H1 (cell line): ENCODE data around the gene CEP76. TPM values are rescaled to one million over a fixed set of nuclear protein-coding genes. Genes with fewer than 3 reads are reported as not detected.

Experiments used
- CTCF ChIA-PET: fragments of 300-600 bp; sonication (Branson Sonifier 250); formaldehyde crosslinking; loops from one replicate; lab custom pipeline; 2021; ENCODE audit not compliant: partially characterized antibody; lab: Charles Lee
- POLR2A ChIA-PET: fragments of 300-600 bp; sonication (Branson Sonifier 250); formaldehyde crosslinking; loops from one replicate; lab custom pipeline; 2021; ENCODE audit warnings: inconsistent platforms; ENCODE audit not compliant: partially characterized antibody; lab: Charles Lee
- DNase-seq, 2 experiments: peaks; one replicate each; pipeline versions ENCODE4 v3.0.0 to v3.0.0-alpha.2; 2010 to 2022; ENCODE audit warnings: low spot score in 2 of 2, low read depth in 1 of 2, mixed read lengths in 1 of 2
- FAIRE-seq: peaks from 2 replicates; lab custom pipeline; 2011; peaks lifted over from hg19 to GRCh38; lab: Jason Lieb, UNC
- H2AFZ ChIP-seq: 2 replicates; pipeline ENCODE4 v1.8.1; 2012; ENCODE audit warnings: low read length, inconsistent platforms
- H2AK5ac ChIP-seq: 2 replicates; pipeline ENCODE4 v1.6.1; 2013; ENCODE audit warnings: low read depth, low read length
- H2BK120ac ChIP-seq: replicated peaks from 2 replicates; pipeline ENCODE3; 2013; ENCODE audit warnings: low read depth, low read length, inconsistent platforms
- H2BK12ac ChIP-seq: 2 replicates; pipeline ENCODE4 v1.6.1; 2013; ENCODE audit warnings: low read depth, low read length
- H2BK15ac ChIP-seq: 2 replicates; pipeline ENCODE4 v1.6.1; 2013; ENCODE audit warnings: low read length
- H2BK20ac ChIP-seq: 2 replicates; pipeline ENCODE4 v1.6.1; 2013; ENCODE audit warnings: low read length
- H2BK5ac ChIP-seq: 2 replicates; pipeline ENCODE4 v1.6.1; 2013; ENCODE audit warnings: low read depth, low read length
- H3K14ac ChIP-seq: 2 replicates; pipeline ENCODE4 v1.6.1; 2013; ENCODE audit warnings: inconsistent platforms; ENCODE audit not compliant: insufficient read length
- H3K18ac ChIP-seq: 2 replicates; pipeline ENCODE4 v1.6.1; 2013; ENCODE audit warnings: low read length; ENCODE audit errors: extremely low read depth
- H3K23ac ChIP-seq: 2 replicates; pipeline ENCODE4 v1.6.1; 2013; ENCODE audit warnings: inconsistent platforms; ENCODE audit not compliant: insufficient read length
- H3K23me2 ChIP-seq: 2 replicates; pipeline ENCODE4 v1.6.1; 2013; ENCODE audit warnings: low read depth, low read length
- H3K27ac ChIP-seq: 2 replicates; pipeline ENCODE4 v1.6.1; 2011; ENCODE audit warnings: low read depth, low read length, inconsistent platforms
- H3K27me3 ChIP-seq, 4 experiments: replicated peaks in 1 of 4; 1 replicate in 1 of 4; 2 replicates in 3 of 4; pipeline versions ENCODE4 v1.6.1 to v1.8.1; 2011 to 2013; ENCODE audit warnings: low read length in 3 of 4, mild to moderate bottlenecking in 3 of 4, inconsistent platforms in 2 of 4, mixed read lengths in 2 of 4, moderate library complexity in 1 of 4; ENCODE audit not compliant: control insufficient read depth in 3 of 4, insufficient read depth in 3 of 4; ENCODE audit errors: extremely low read depth in 1 of 4
- H3K36me3 ChIP-seq, 4 experiments: 2 replicates each; pipeline versions ENCODE4 v1.6.1 to v1.8.1; 2011 to 2013; ENCODE audit warnings: mild to moderate bottlenecking in 4 of 4, low read length in 3 of 4, moderate library complexity in 2 of 4, control low read depth in 1 of 4, inconsistent platforms in 1 of 4; ENCODE audit not compliant: insufficient read depth in 4 of 4, control insufficient read depth in 2 of 4
- H3K4ac ChIP-seq: replicated peaks from 2 replicates; pipeline ENCODE3; 2013; ENCODE audit warnings: low read length, low read depth, mixed read lengths, inconsistent platforms; ENCODE audit not compliant: insufficient read length
- H3K4me1 ChIP-seq, 4 experiments: replicated peaks in 1 of 4; 1 replicate in 1 of 4; 2 replicates in 3 of 4; pipeline versions ENCODE4 v1.6.1 to v1.8.1; 2011 to 2013; ENCODE audit warnings: low read length in 3 of 4, inconsistent platforms in 2 of 4, mixed read lengths in 1 of 4; ENCODE audit not compliant: insufficient read depth in 4 of 4, control insufficient read depth in 3 of 4
- H3K4me2 ChIP-seq, 2 experiments: 2 replicates each; pipeline versions ENCODE4 v1.6.1 to v1.8.1; 2011 to 2013; ENCODE audit warnings: low read depth in 2 of 2, low read length in 2 of 2, control low read depth in 1 of 2, inconsistent platforms in 1 of 2, mild to moderate bottlenecking in 1 of 2; ENCODE audit not compliant: insufficient read depth in 1 of 2
- H3K4me3 ChIP-seq, 4 experiments: fragments of 200-600, 300-600 bp in 1 of 4; sonication (generic), shearing (Covaris generic), sonication (Bioruptor Twin) in 1 of 4; 2 replicates each; pipeline versions ENCODE4 v1.5.1 to v1.8.1; 2011 to 2016; ENCODE audit warnings: low read length in 4 of 4, low read depth in 3 of 4, control low read depth in 2 of 4, inconsistent platforms in 2 of 4, mild to moderate bottlenecking in 2 of 4, mixed read lengths in 1 of 4, moderate library complexity in 1 of 4; ENCODE audit not compliant: insufficient read depth in 2 of 4; ENCODE audit errors: extremely low read depth in 1 of 4
- H3K56ac ChIP-seq: replicated peaks from 2 replicates; pipeline ENCODE3; 2013; ENCODE audit warnings: low read depth, mild to moderate bottlenecking, mixed read lengths, low read length, inconsistent platforms; ENCODE audit not compliant: insufficient read length
- H3K79me1 ChIP-seq: 2 replicates; pipeline ENCODE4 v1.6.1; 2013; ENCODE audit warnings: low read depth, low read length, control low read depth
- H3K79me2 ChIP-seq, 2 experiments: 2 replicates each; pipeline versions ENCODE4 v1.6.1 to v1.8.1; 2012 to 2013; ENCODE audit warnings: low read length in 2 of 2, mild to moderate bottlenecking in 2 of 2, inconsistent platforms in 1 of 2; ENCODE audit not compliant: insufficient read depth in 2 of 2, control insufficient read depth in 1 of 2
- H3K9ac ChIP-seq, 4 experiments: replicated peaks in 1 of 4; 1 replicate in 1 of 4; 2 replicates in 3 of 4; pipeline versions ENCODE4 v1.6.1 to v1.8.1; 2011 to 2013; ENCODE audit warnings: low read depth in 3 of 4, low read length in 3 of 4, control low read depth in 2 of 4, mild to moderate bottlenecking in 2 of 4, moderate library complexity in 2 of 4, inconsistent platforms in 1 of 4; ENCODE audit errors: extremely low read depth in 1 of 4
- H3K9me3 ChIP-seq, 2 experiments: 2 replicates each; pipeline versions ENCODE4 v1.6.1 to v1.8.1; 2012 to 2013; ENCODE audit warnings: mild to moderate bottlenecking in 2 of 2, moderate library complexity in 2 of 2, control low read depth in 1 of 2, inconsistent platforms in 1 of 2, low read depth in 1 of 2, low read length in 1 of 2, mixed read lengths in 1 of 2; ENCODE audit not compliant: insufficient read depth in 2 of 2
- H4K20me1 ChIP-seq, 2 experiments: replicated peaks in 1 of 2; 2 replicates each; pipeline versions ENCODE3 to v1.8.1; 2011 to 2013; ENCODE audit warnings: inconsistent platforms in 2 of 2, low read length in 2 of 2, mild to moderate bottlenecking in 1 of 2; ENCODE audit not compliant: insufficient read depth in 2 of 2, control insufficient read depth in 1 of 2
- H4K5ac ChIP-seq: 2 replicates; pipeline ENCODE4 v1.6.1; 2013; ENCODE audit warnings: low read length, low read depth, mixed read lengths, inconsistent platforms; ENCODE audit not compliant: insufficient read length
- H4K8ac ChIP-seq: 2 replicates; pipeline ENCODE4 v1.8.0; 2013; ENCODE audit warnings: mild to moderate bottlenecking, moderate library complexity, low read length, inconsistent platforms; ENCODE audit not compliant: insufficient read depth; ENCODE audit errors: extremely low read depth
- H4K91ac ChIP-seq: replicated peaks from 2 replicates; pipeline ENCODE3; 2013; ENCODE audit warnings: low read length, mixed read lengths, inconsistent platforms; ENCODE audit not compliant: insufficient read length
- BRCA1 ChIP-seq: IDR thresholded peaks from 2 replicates; pipeline ENCODE4 v1.6.1; 2012; ENCODE audit warnings: low read depth, low read length, improper control_type of control experiment
- CBX8 ChIP-seq: fragments of 300-800, 300-1000 bp; sonication (generic); IDR thresholded peaks from 2 replicates; pipeline ENCODE4 v1.7.1; 2016; ENCODE audit warnings: low read depth, low read length, borderline replicate concordance
- CREB1 ChIP-seq: IDR thresholded peaks from 2 replicates; pipeline ENCODE4 v1.6.1; 2012; ENCODE audit warnings: inconsistent platforms
- HDAC2 ChIP-seq, 2 experiments: fragments of 300-600 bp in 1 of 2; sonication (generic) in 1 of 2; IDR thresholded peaks; 2 replicates each; pipeline ENCODE4 v1.6.1; 2011 to 2012; ENCODE audit warnings: low read depth in 2 of 2, low read length in 2 of 2, mild to moderate bottlenecking in 2 of 2, moderate library complexity in 2 of 2, borderline replicate concordance in 1 of 2, inconsistent platforms in 1 of 2
- KDM1A ChIP-seq: fragments of 200-600, 300-600 bp; sonication (generic); IDR thresholded peaks from 2 replicates; pipeline ENCODE4 v1.7.1; 2016; ENCODE audit warnings: mild to moderate bottlenecking, low read length, borderline replicate concordance
- MAFK ChIP-seq: IDR thresholded peaks from 2 replicates; pipeline ENCODE4 v1.6.1; 2012; ENCODE audit warnings: low read depth, mild to moderate bottlenecking, improper control_type of control experiment, low read length
- SIRT6 ChIP-seq: IDR thresholded peaks from one replicate; pipeline ENCODE4 v1.7.1; 2012; ENCODE audit warnings: low read length, inconsistent platforms
- ZNF274 ChIP-seq: IDR thresholded peaks from 2 replicates; pipeline ENCODE4 v1.7.0; 2012; ENCODE audit warnings: low read length, borderline replicate concordance; ENCODE audit errors: extremely low read depth
- WGBS, 2 experiments: shearing (Covaris generic) in 1 of 2; methylation state at CpG; one replicate each; pipeline versions ENCODE4 v1.1.6 to v1.1.7; 2013 to 2015; ENCODE audit warnings: low lambda C conversion rate in 2 of 2, mixed read lengths in 2 of 2, inconsistent platforms in 1 of 2, low coverage in 1 of 2, missing lambda C conversion rate in 1 of 2; ENCODE audit not compliant: insufficient replicate concordance in 2 of 2, insufficient coverage in 1 of 2, insufficient read length in 1 of 2; ENCODE audit errors: extremely low coverage in 1 of 2, missing lambda C conversion rate in 1 of 2; 5-methylcytosine and 5-hydroxymethylcytosine counted together
- polyA plus RNA-seq, 7 experiments: library from polyadenylated mRNA; depleted of rRNA in 3 of 7; stranded (reverse) in 5 of 7; unstranded in 2 of 7; fragments of >200 nt in 5 of 7; fragments of 200-250 nt in 2 of 7; gene quantifications; 1 replicate in 5 of 7; 2 replicates in 1 of 7; 4 replicates in 1 of 7; pipeline versions ENCODE4 v1.2.1 to v1.2.3, GENCODE V29; 2011 to 2013; ENCODE audit warnings: missing spikeins in 2 of 7, mixed read lengths in 2 of 7
- total RNA-seq: library from RNA; stranded (reverse); fragmentation: NEBNext Ultra II Directional; extraction: Animal tissue kit (Norgen Biotek cat#: 25700); gene quantifications from 2 replicates; pipeline ENCODE4 v1.2.1, GENCODE V29; 2021
- TF ChIP-seq, protein P1 (sequence below): IDR thresholded peaks from 2 replicates; pipeline ENCODE4 v1.6.1; 2012; ENCODE audit warnings: low read length, inconsistent platforms

The CEP76 gene
- total and polyA plus RNA-seq, 2 of the 8 experiments (the other 6 are each of a cell fraction or from before 2014, with no cell fraction given), result 9.0 to 18.1 TPM

DNA sequence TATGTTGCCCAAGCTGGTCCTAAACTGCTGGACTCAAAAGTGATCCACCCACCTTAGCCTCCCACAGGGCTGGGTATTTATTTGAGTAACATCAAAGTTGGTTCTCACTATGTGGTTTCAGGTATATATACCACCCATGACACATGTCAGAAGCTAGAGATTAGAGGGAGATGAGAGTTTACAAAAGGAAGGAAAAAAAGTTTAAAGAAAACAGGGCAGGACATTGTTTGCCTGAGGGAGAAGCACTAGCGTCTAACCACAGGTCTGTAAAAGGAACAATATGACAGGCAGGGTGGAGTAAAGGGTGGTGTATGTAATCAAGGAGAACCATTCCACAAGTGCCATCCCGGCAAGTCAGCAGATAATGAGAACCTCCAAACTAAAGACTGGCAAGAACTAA, 8.5 kb downstream of the CEP76 start:
- no peaks in the 10 kb centered on the region for H3K4me1 ChIP-seq
- H3K14ac ChIP-seq, result no peak overlapping the region
- H3K4me2 ChIP-seq, result no peak overlapping the region
- H3K79me1 ChIP-seq, result no peaks in the 10 kb centered on the region
- H2BK15ac ChIP-seq, result no peak overlapping the region
- no peak overlapping the region for H2BK12ac ChIP-seq
- WGBS, 2 experiments, result 69% methylated on average over 2 of the region's 2 CpGs; no CpG with 5 or more reads in 1 of the 2 experiments
- H2AFZ ChIP-seq, result no peak overlapping the region
- H3K18ac ChIP-seq, result no peak overlapping the region
- no peak overlapping the region for H3K4ac ChIP-seq
- DNase-seq (no peak), FAIRE-seq (no peak)
- H2AK5ac ChIP-seq, result no peak overlapping the region
- peaks cover 0 to 26% (median 9%) of the 10 kb centered on the region in 4 experiments; a peak in 5 of 8 replicates for H3K36me3 ChIP-seq
- H4K20me1 ChIP-seq, result no peaks in the 10 kb centered on the region
- no peaks in the 10 kb centered on the region for H3K79me2 ChIP-seq
- no peak overlapping the region for H4K5ac ChIP-seq
- no peak overlapping the region for H4K91ac ChIP-seq
- no peak overlapping the region for H3K27ac ChIP-seq
- H2BK120ac ChIP-seq, result no peak overlapping the region
- no peaks in the 10 kb centered on the region for H3K9me3 ChIP-seq
- no peak overlapping the region for H2BK20ac ChIP-seq
- H4K8ac ChIP-seq, result no peak overlapping the region
- no peak overlapping the region for H3K4me3 ChIP-seq
- no peak overlapping the region for H3K56ac ChIP-seq
- no peaks in the 10 kb centered on the region; the same call in 1 of the 2 replicates for H3K23me2 ChIP-seq
- H2BK5ac ChIP-seq, result no peak overlapping the region
- no peak overlapping the region for H3K23ac ChIP-seq
- no peak overlapping the region for H3K9ac ChIP-seq
- no peaks in the 10 kb centered on the region for H3K27me3 ChIP-seq
- ChIA-PET POLR2A (interaction anchor here (0.6 to 3.7 kb wide), 2 partner anchors 8 to 236 kb away, joined by 3 to 25 read pairs; partner anchors contain the start of genes CEP76 and PSMG2), CTCF (interaction anchor here (0.6 kb wide), 1 partner anchor 241 kb away, joined by 3 read pairs; no protein-coding TSS in a partner anchor)
- no peak for TF ChIP-seq BRCA1
- no peak for TF ChIP-seq KDM1A
- TF ChIP-seq MAFK, result no peak
- TF ChIP-seq ZNF274, result no peak
- no peak for TF ChIP-seq HDAC2 (IDR thresholded peaks at IDR 0.05; ENCODE audit: borderline replicate concordance in 1 of 2, low read depth in 2 of 2, low read length in 2 of 2)
- TF ChIP-seq CREB1, result no peak
- TF ChIP-seq, protein P1, sequence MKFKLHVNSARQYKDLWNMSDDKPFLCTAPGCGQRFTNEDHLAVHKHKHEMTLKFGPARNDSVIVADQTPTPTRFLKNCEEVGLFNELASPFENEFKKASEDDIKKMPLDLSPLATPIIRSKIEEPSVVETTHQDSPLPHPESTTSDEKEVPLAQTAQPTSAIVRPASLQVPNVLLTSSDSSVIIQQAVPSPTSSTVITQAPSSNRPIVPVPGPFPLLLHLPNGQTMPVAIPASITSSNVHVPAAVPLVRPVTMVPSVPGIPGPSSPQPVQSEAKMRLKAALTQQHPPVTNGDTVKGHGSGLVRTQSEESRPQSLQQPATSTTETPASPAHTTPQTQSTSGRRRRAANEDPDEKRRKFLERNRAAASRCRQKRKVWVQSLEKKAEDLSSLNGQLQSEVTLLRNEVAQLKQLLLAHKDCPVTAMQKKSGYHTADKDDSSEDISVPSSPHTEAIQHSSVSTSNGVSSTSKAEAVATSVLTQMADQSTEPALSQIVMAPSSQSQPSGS, result no peak
- no peak for TF ChIP-seq CBX8
- TF ChIP-seq SIRT6, result no peak
